ENCODE results near the gene TXNDC17.

DNA sequence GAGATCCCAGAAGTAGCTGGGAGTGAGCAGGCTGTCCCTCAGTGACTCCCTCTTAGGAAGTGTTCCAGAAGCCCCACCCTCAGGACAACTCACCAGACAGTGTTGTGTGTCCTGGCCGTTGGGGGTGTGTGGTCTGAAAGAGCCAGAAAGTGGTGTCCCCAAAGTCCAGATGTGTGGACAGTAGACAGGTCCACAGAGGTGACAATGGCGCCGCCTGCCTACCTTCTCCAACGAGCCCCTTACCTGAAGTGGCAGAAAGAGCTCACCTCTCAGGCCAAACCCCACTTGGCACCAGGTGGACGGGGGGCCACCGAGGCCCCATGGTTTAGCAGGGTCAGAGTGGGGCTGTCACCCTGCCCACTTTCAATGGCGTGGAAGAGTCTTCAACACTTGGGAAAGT is 30.6 kb downstream of the TXNDC17 start:
- TF ChIP-seq CTCF (IDR thresholded peaks at IDR 0.05) (no peak), POLR2A (IDR thresholded peaks at IDR 0.05) (no peak), POLR2AphosphoS5 (IDR thresholded peaks at IDR 0.05) (no peak)

All from breast epithelium (tissue), 3 donors.